ENCODE measurements around the gene MAGI1.

- TF ChIP-seq POLR2AphosphoS5 (IDR thresholded peaks at IDR 0.05): no peak
- no peak for TF ChIP-seq CTCF (IDR thresholded peaks at IDR 0.05)
- no peak for TF ChIP-seq POLR2A (IDR thresholded peaks at IDR 0.05)
These were observed 469.6 kb downstream of the MAGI1 start for GRCh38 chr3:65569129-65569528.
